GM23248 (cell line): Measurements from ENCODE around the gene HDAC9. TPM values are rescaled to one million over a fixed set of nuclear protein-coding genes. Genes with fewer than 3 reads are reported as not detected.

Experiments used
- DNase-seq: peaks from one replicate; pipeline ENCODE4 v3.0.0-alpha.2; 2015
- H2AFZ ChIP-seq: fragments of 200-600 bp; sonication (generic); 2 replicates; pipeline ENCODE4 v1.6.1; 2016; ENCODE audit warnings: antibody characterized with exemption
- H3F3A ChIP-seq: fragments of 200-600 bp; sonication (generic); 2 replicates; pipeline ENCODE4 v1.6.1; 2016; ENCODE audit warnings: mild to moderate bottlenecking, antibody characterized with exemption, mixed run types; ENCODE audit not compliant: insufficient read depth
- H3K27ac ChIP-seq: fragments of 200-600 bp; sonication (generic); 2 replicates; pipeline ENCODE4 v1.5.1; 2016; ENCODE audit warnings: mild to moderate bottlenecking
- H3K27me3 ChIP-seq: fragments of 200-600 bp; sonication (generic); replicated peaks from 2 replicates; pipeline ENCODE4 v1.6.1; 2016; ENCODE audit warnings: mild to moderate bottlenecking; ENCODE audit not compliant: insufficient read depth
- H3K36me3 ChIP-seq: fragments of 200-600 bp; sonication (generic); 2 replicates; pipeline ENCODE4 v1.6.1; 2016; ENCODE audit warnings: low read depth, mild to moderate bottlenecking
- H3K4me1 ChIP-seq: fragments of 200-600 bp; sonication (generic); 2 replicates; pipeline ENCODE4 v1.6.1; 2016; ENCODE audit warnings: mild to moderate bottlenecking; ENCODE audit not compliant: insufficient read depth
- H3K4me2 ChIP-seq: fragments of 200-600 bp; sonication (generic); one replicate; pipeline ENCODE4 v1.6.1; 2016; ENCODE audit warnings: mild to moderate bottlenecking; ENCODE audit not compliant: unreplicated experiment
- H3K4me3 ChIP-seq: fragments of 200-600 bp; sonication (generic); 2 replicates; pipeline ENCODE4 v1.5.1; 2016; ENCODE audit warnings: mild to moderate bottlenecking
- H3K79me2 ChIP-seq: fragments of 200-600 bp; sonication (generic); 2 replicates; pipeline ENCODE4 v1.6.1; 2016; ENCODE audit warnings: mild to moderate bottlenecking; ENCODE audit not compliant: insufficient read depth
- H3K9ac ChIP-seq: fragments of 200-600 bp; sonication (generic); 2 replicates; pipeline ENCODE4 v1.6.1; 2016; ENCODE audit warnings: mild to moderate bottlenecking
- H3K9me2 ChIP-seq: fragments of 200-600 bp; sonication (generic); 2 replicates; pipeline ENCODE4 v1.6.1; 2016; ENCODE audit warnings: mixed run types, mild to moderate bottlenecking, moderate library complexity; ENCODE audit not compliant: insufficient read depth
- H3K9me3 ChIP-seq: fragments of 200-600 bp; sonication (generic); one replicate; pipeline ENCODE4 v1.6.1; 2017; ENCODE audit warnings: low read depth
- H4K20me1 ChIP-seq: fragments of 200-600 bp; sonication (generic); 2 replicates; pipeline ENCODE4 v1.6.0; 2016; ENCODE audit not compliant: insufficient read depth
- EZH2 ChIP-seq: fragments of 200-600 bp; sonication (generic); IDR thresholded peaks from 2 replicates; pipeline ENCODE4 v1.6.1; 2018; ENCODE audit warnings: antibody characterized with exemption, mild to moderate bottlenecking; ENCODE audit not compliant: insufficient read depth, poor library complexity, severe bottlenecking
- EZH2phosphoT487 ChIP-seq: fragments of 200-600 bp; sonication (generic); IDR thresholded peaks from 2 replicates; pipeline ENCODE4 v1.6.1; 2018; ENCODE audit warnings: antibody characterized with exemption, moderate library complexity, mild to moderate bottlenecking, low read depth; ENCODE audit not compliant: insufficient read depth
- WGBS, 2 experiments: methylation state at CpG; one replicate each; pipeline ENCODE4 v1.1.6; 2015 to 2017; ENCODE audit warnings: low lambda C conversion rate in 2 of 2, low coverage in 1 of 2; ENCODE audit errors: missing lambda C conversion rate in 2 of 2; 5-methylcytosine and 5-hydroxymethylcytosine counted together
- in situ Hi-C: fragments of 300-500 bp; cut with MboI; formaldehyde crosslinking; loops from 2 replicates; pipeline ENCODE4 v1.15.0; 2020
- polyA plus RNA-seq: library from polyadenylated mRNA; unstranded; fragments of >200 nt; fragmentation: Nextera tagmentation; extraction: Ambion mirVana; gene quantifications from 2 replicates; pipeline ENCODE4 v1.2.1, GENCODE V29; 2016
- total RNA-seq: library from RNA; depleted of rRNA; stranded (reverse); fragments of >200 nt; shearing (Covaris generic); gene quantifications from 2 replicates; pipeline ENCODE4 v1.2.3, GENCODE V29; 2014

HDAC9 gene
- total and polyA plus RNA-seq, 2 experiments from 2014 or later: 1.6 to 2.1 TPM

- Histone ChIP-seq H3K9me2 (no peaks in the 10 kb centered on the region), H2AFZ (0 out of 2 replicates have a peak overlapping the region, but pooled peaks have one; percentile 11), H3K27me3 (no peaks in the 10 kb centered on the region), H3F3A (no peaks in the 10 kb centered on the region), H3K4me1 (peaks cover 14% of the 10 kb centered on the region; the same call in 1 of the 2 replicates), H3K4me3 (no peak overlapping the region), H4K20me1 (no peaks in the 10 kb centered on the region), H3K27ac (no peak overlapping the region), H3K79me2 (no peaks in the 10 kb centered on the region), H3K9me3 (no peaks in the 10 kb centered on the region), H3K9ac (no peak overlapping the region), H3K36me3 (no peaks in the 10 kb centered on the region), H3K4me2 (no peak overlapping the region)
- DNase-seq: no peak
- TF ChIP-seq EZH2: no peak
- no peak for TF ChIP-seq EZH2phosphoT487
- WGBS, 2 experiments: 93 to 99% methylated on average over 3 of the region's 3 CpGs
- in situ Hi-C loops: no loop called here
These were observed 302.7 kb downstream of the HDAC9 start for GRCh38 chr7:18798088-18798906.

- Histone ChIP-seq H4K20me1 (no peaks in the 10 kb centered on the region), H3K36me3 (no peaks in the 10 kb centered on the region), H3K9ac (no peak overlapping the region), H3K79me2 (no peaks in the 10 kb centered on the region), H3K27me3 (no peaks in the 10 kb centered on the region), H3K4me2 (no peak overlapping the region), H3K4me3 (no peak overlapping the region), H2AFZ (no peak overlapping the region), H3K9me3 (no peaks in the 10 kb centered on the region), H3K9me2 (no peaks in the 10 kb centered on the region), H3F3A (no peaks in the 10 kb centered on the region), H3K4me1 (peaks cover 14% of the 10 kb centered on the region; the same call in 1 of the 2 replicates), H3K27ac (no peak overlapping the region)
- no peak for DNase-seq
- 94 to 100% methylated on average over 1 of the region's 1 CpG for WGBS, 2 experiments
- no peak for TF ChIP-seq EZH2
- no peak for TF ChIP-seq EZH2phosphoT487
- in situ Hi-C loops: no loop called here
These were observed 304.4 kb downstream of the HDAC9 start for GRCh38 chr7:18799899-18800298.

GRCh38 chr7:18803923-18804322 lies 308.4 kb downstream of the HDAC9 start:
- H3K4me3 ChIP-seq: no peak overlapping the region
- in situ Hi-C loops: no loop called here
- WGBS, 2 experiments: 95 to 96% methylated on average over 1 of the region's 1 CpG
- H3K4me2 ChIP-seq: no peak overlapping the region
- no peaks in the 10 kb centered on the region for H4K20me1 ChIP-seq
- no peak for DNase-seq
- H3K4me1 ChIP-seq: peaks cover 6% of the 10 kb centered on the region; the same call in 1 of the 2 replicates
- H3K27me3 ChIP-seq: no peaks in the 10 kb centered on the region
- H3K9ac ChIP-seq: no peak overlapping the region
- H3K9me3 ChIP-seq: no peaks in the 10 kb centered on the region
- no peak overlapping the region for H3K27ac ChIP-seq
- H3K9me2 ChIP-seq: no peaks in the 10 kb centered on the region
- H3F3A ChIP-seq: no peaks in the 10 kb centered on the region
- TF ChIP-seq EZH2 (no peak), EZH2phosphoT487 (no peak)
- no peak overlapping the region for H2AFZ ChIP-seq
- no peaks in the 10 kb centered on the region for H3K36me3 ChIP-seq
- H3K79me2 ChIP-seq: no peaks in the 10 kb centered on the region

DNA sequence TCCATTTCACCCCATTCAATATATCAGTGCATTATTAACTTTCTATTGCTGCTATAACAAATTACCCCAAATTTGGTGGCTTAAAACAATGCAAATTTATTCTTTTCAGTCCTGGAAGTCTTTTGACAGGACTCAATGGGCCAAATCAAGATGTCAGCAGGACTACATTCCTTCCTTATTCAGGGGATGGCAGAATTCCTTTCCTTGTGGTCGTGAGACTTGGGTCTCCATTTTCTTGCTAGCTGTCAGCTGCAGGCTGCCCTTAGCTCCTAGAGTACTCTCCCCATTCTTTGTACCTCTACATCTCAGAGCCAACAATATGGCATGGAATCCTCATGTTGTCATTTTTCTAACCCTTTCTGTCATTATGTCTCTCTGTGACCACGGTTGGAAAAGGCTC lies 310.6 kb downstream of the HDAC9 start:
- H3K4me1 ChIP-seq: peaks cover 6% of the 10 kb centered on the region; the same call in 1 of the 2 replicates

More for the DNA sequence above, 310.6 kb downstream of the HDAC9 start:
- H3K4me3 ChIP-seq: no peak overlapping the region
- no peak overlapping the region for H3K27ac ChIP-seq
- no peak for TF ChIP-seq EZH2
- no peak for TF ChIP-seq EZH2phosphoT487
- H3K79me2 ChIP-seq: no peaks in the 10 kb centered on the region
- no peaks in the 10 kb centered on the region for H3K9me2 ChIP-seq
- no peaks in the 10 kb centered on the region for H3K27me3 ChIP-seq
- WGBS, 2 experiments: 80 to 89% methylated on average over 2 of the region's 2 CpGs
- no peak for DNase-seq
- no peaks in the 10 kb centered on the region for H3F3A ChIP-seq
- H4K20me1 ChIP-seq: no peaks in the 10 kb centered on the region
- no peak overlapping the region for H2AFZ ChIP-seq
- H3K9ac ChIP-seq: no peak overlapping the region
- in situ Hi-C loops: no loop called here
- no peaks in the 10 kb centered on the region for H3K36me3 ChIP-seq
- H3K4me2 ChIP-seq: no peak overlapping the region
- H3K9me3 ChIP-seq: no peaks in the 10 kb centered on the region
